Stimulated activated naive CD8-positive, alpha-beta T cell treated with anti-CD3 and anti-CD28 coated beads, Interleukin-15, amount 100 ng/mL, for 72 hours (primary cell): ENCODE data around the gene LRIG2.
"Not testable (repeated sequence)": the region's sequence is repeated elsewhere in the genome, so short reads cannot be mapped to it uniquely, and the experiment has no call there.

Experiments used
- ATAC-seq: fragments of 150-1000 bp; cut with Tn5 transposase; 2 replicates; pipeline ENCODE4 v1.10.0; 2021; ENCODE audit warnings: mild to moderate bottlenecking, moderate library complexity
- DNase-seq, 2 donors: peaks; one replicate each; pipeline ENCODE4 v3.0.0; 2021 to 2022
- H3K27ac Mint-ChIP-seq, 2 donors: one replicate each; pipeline ENCODE4 v1.8.0; 2022; ENCODE audit warnings: mild to moderate bottlenecking in 2 of 2, mixed read lengths in 2 of 2, moderate library complexity in 2 of 2
- H3K27me3 Mint-ChIP-seq: one replicate; pipeline ENCODE4 v1.8.0; 2022; ENCODE audit warnings: mixed read lengths
- H3K4me1 Mint-ChIP-seq: one replicate; pipeline ENCODE4 v1.8.0; 2022; ENCODE audit warnings: mild to moderate bottlenecking, mixed read lengths
- H3K4me3 Mint-ChIP-seq, 2 donors: one replicate each; pipeline ENCODE4 v1.8.0; 2022; ENCODE audit warnings: mild to moderate bottlenecking in 2 of 2, mixed read lengths in 2 of 2, moderate library complexity in 1 of 2
- H3K9me3 Mint-ChIP-seq, 2 donors: one replicate each; pipeline ENCODE4 v1.8.0; 2022; ENCODE audit warnings: mixed read lengths in 2 of 2

LRIG2 gene, protein sequence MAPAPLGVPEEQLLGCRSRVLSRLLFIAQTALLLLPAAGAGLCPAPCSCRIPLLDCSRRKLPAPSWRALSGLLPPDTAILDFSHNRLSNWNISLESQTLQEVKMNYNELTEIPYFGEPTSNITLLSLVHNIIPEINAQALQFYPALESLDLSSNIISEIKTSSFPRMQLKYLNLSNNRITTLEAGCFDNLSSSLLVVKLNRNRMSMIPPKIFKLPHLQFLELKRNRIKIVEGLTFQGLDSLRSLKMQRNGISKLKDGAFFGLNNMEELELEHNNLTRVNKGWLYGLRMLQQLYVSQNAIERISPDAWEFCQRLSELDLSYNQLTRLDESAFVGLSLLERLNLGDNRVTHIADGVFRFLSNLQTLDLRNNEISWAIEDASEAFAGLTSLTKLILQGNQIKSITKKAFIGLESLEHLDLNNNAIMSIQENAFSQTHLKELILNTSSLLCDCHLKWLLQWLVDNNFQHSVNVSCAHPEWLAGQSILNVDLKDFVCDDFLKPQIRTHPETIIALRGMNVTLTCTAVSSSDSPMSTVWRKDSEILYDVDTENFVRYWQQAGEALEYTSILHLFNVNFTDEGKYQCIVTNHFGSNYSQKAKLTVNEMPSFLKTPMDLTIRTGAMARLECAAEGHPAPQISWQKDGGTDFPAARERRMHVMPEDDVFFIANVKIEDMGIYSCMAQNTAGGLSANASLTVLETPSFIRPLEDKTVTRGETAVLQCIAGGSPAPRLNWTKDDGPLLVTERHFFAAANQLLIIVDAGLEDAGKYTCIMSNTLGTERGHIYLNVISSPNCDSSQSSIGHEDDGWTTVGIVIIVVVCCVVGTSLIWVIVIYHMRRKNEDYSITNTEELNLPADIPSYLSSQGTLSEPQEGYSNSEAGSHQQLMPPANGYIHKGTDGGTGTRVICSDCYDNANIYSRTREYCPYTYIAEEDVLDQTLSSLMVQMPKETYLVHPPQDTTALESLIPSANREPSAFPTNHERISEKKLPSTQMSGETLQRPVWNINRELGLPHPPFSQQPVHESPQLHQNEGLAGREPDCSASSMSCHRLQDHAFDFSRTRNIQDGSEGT

DNA sequence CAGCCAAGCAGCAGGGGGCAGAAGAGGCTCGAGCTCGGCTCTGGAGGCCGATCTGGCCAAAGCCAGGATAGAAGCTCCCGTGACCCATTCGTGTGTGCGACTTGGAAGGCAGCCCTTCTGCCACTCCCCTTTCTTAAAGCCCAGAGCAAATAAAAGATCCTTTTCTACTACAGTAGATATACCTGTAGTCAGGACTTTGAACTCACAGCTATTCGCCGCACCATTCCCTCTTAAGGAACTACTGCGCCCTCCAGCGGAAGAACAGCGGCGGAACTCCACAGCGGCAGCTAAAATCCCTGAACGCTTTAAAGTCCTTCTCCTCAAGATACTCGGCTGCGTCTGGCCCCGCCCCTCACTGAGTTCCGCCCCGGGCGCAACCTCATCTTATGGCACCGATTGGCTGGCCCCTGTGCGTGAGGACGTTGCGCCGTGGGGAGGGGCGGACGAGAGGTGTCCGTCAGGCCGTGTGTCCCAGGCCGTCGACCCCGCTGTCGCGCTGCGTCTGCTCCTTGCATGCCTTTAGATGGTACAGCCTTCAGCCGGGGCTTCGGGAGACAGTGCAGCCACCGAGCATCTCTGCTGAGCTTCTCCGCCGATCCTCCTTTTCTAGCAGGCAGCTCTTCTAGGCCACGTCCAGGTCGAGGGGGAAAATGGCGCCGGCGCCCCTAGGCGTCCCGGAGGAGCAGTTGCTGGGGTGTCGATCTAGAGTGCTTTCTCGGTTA, at the start of gene LRIG2:
Gene LRIG2 (plus strand): TSS at position 442 of the 722 bp plus-strand sequence. CDS start 209 bp downstream, at position 651.
- H3K4me1 Mint-ChIP-seq: peaks cover 35% of the 10 kb centered on the region
- H3K9me3 Mint-ChIP-seq: no peaks in the 10 kb centered on the region
- peak within 1 kb of the TSS; percentile 98 to 100 for H3K4me3 Mint-ChIP-seq
- peak within 1 kb of the TSS; percentile 97 to 99 for H3K27ac Mint-ChIP-seq
- no peaks in the 10 kb centered on the region for H3K27me3 Mint-ChIP-seq
- peak; percentile 96 to 98 for DNase-seq
- peak; percentile 98 for ATAC-seq

DNA sequence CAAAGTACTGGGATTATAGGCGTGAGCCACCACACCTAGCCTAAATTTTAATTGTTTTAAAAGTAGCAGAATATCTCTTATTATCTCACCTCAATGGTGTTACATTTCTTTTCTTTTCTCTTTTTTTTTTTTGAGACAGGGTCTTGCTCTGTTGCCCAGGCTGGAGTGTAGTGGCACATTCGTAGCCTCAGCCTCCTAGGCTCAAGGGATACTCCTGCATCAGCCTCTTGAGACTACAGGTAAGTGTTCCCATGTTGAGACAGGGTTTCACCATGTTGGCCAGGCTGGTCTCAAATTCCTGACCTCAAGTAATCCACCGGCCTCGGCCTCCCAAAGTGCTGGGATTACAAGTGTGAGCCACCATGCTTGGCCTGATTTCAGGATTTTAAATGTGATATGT, 49.7 kb upstream of the LRIG2 start:
- DNase-seq, H3K27ac Mint-ChIP-seq, H3K27me3 Mint-ChIP-seq, H3K4me3 Mint-ChIP-seq, H3K4me1 Mint-ChIP-seq, H3K9me3 Mint-ChIP-seq, ATAC-seq: not testable (repeated sequence)

DNA sequence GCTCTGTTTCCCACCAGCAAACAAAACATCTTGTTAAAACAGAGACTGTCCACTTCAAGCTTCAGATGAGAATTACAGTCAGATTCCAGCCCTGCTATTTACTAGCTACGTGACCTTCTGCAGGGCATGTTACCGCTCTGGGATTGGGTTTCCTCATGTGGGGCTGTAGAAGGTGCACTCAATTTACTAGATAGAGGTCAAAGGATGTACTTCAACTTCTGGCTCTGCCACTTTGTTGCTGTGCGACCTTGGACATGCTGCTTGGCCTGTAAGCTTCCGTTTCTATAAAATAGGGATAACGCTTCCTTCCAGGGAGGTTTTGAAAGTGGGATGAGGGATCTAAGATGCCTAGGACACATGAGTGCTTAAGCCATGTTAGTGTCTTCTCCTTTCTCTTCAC, 46.0 kb upstream of the LRIG2 start:
- H3K9me3 Mint-ChIP-seq: no peaks in the 10 kb centered on the region
- H3K27ac Mint-ChIP-seq: no peak overlapping the region
- H3K27me3 Mint-ChIP-seq: no peaks in the 10 kb centered on the region
- peaks cover 8% of the 10 kb centered on the region for H3K4me1 Mint-ChIP-seq
- no peak overlapping the region for H3K4me3 Mint-ChIP-seq
- no peak for ATAC-seq
- no peak for DNase-seq

DNA sequence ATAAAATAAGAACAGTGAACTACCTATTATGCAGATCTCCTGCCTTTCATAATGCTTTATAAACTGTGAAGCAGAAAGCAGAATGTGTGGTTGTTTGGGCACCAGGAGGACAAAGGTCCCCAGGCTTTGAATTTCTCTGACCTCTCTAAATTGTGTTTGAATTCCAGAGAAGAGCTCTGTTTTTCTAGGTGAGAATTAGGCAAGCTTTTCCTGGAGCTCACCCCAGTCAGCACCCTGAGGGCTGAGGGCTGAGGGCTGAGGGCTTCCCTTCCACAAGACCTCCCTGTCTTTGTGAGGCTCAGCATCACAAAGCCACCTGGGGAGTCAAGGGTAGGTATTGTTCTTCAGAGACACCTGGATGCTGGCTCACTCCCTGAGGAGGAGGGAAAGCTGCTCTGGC, 45.5 kb upstream of the LRIG2 start:
- DNase-seq (no peak), ATAC-seq (no peak)
- Mint-ChIP-seq H3K27me3 (no peaks in the 10 kb centered on the region), H3K9me3 (no peaks in the 10 kb centered on the region), H3K4me1 (peaks cover 8% of the 10 kb centered on the region), H3K27ac (peak overlapping the region; percentile 29 to 46), H3K4me3 (no peak overlapping the region)

DNA sequence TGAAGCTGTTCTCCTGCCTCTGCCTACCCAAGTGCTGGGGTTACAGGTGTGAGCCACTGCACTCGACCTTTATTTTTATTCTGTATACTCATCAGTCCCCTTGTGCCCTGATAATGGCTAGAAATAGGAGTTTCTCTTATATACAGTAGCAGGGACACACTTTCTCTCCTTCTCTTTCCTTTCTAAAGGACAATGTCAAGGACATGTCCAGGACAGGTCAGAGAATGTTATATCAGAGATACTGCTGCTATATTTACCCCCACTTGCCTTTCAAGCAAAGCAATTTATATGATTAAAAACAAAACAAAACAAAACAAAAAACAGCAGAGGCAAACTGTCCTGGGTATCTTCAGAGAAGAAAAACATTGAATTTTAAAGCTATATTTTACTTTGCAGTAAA, 43.2 kb upstream of the LRIG2 start:
- ATAC-seq (no peak), DNase-seq (no peak)
- no peaks in the 10 kb centered on the region for H3K9me3 Mint-ChIP-seq
- peaks cover 8% of the 10 kb centered on the region for H3K4me1 Mint-ChIP-seq
- no peak overlapping the region for H3K27ac Mint-ChIP-seq
- no peaks in the 10 kb centered on the region for H3K27me3 Mint-ChIP-seq
- H3K4me3 Mint-ChIP-seq: no peak overlapping the region

DNA sequence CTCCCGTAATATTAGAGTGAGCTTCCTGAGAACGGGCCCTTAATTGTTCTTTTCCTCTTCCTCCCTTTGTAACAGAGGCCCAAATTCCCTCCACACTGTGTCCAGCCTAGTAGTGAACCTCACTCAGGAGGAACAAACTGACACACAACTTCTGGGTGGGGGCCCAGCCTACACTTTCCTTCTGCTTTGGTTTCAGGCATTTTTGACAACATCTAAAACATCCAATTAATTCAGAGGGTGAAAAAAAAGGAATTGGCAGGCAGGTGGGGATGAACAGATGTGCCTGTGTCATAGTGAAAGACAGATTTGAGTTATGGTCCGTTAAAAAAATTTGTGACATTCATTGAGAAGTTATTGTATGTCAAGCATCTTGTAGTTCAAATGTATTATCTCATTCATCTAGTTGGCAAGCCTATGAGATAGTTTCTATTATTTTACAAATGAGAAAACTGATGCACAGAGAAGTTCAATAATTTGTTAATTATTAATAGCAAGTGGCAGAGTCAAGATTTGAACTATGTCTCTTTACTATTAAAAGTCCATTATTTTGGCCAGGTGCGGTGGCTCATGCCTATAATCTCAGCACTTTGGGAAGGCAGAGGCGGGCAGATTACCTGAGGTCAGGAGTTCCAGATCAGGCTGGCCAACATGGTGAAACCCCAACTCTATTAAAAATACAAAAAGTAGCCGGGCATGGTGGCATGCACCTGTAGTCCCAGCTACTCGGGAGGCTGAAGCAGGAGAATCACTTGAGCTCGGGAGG, 41.6 kb upstream of the LRIG2 start:
- no peak overlapping the region for H3K4me3 Mint-ChIP-seq
- DNase-seq: no peak
- H3K27me3 Mint-ChIP-seq: no peaks in the 10 kb centered on the region
- ATAC-seq: no peak
- H3K27ac Mint-ChIP-seq: no peak overlapping the region
- H3K9me3 Mint-ChIP-seq: no peaks in the 10 kb centered on the region
- H3K4me1 Mint-ChIP-seq: peaks cover 8% of the 10 kb centered on the region

DNA sequence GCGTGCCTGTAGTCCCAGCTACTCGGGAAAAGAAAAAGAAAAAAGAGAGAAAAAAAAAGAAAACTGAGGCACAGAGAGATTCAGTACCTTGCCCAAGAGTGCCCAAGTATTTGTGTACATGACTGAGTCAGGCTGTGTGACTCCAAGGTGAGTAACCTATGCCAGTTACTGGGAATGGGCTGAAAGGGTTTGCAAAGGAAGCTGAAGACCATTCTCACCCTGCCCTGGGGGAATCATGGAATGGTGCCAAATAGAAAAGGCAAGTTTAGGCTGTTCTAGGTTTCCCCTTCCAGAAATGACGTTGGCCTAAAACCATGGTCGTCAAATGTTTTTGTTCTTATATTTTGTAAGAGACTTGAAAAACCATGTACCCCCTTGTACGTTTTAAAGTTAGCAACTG, 37.9 kb upstream of the LRIG2 start:
- Mint-ChIP-seq H3K4me3 (no peak overlapping the region), H3K27me3 (no peaks in the 10 kb centered on the region), H3K4me1 (peaks cover 8% of the 10 kb centered on the region), H3K27ac (no peak overlapping the region), H3K9me3 (no peaks in the 10 kb centered on the region)
- ATAC-seq: no peak
- DNase-seq: no peak

DNA sequence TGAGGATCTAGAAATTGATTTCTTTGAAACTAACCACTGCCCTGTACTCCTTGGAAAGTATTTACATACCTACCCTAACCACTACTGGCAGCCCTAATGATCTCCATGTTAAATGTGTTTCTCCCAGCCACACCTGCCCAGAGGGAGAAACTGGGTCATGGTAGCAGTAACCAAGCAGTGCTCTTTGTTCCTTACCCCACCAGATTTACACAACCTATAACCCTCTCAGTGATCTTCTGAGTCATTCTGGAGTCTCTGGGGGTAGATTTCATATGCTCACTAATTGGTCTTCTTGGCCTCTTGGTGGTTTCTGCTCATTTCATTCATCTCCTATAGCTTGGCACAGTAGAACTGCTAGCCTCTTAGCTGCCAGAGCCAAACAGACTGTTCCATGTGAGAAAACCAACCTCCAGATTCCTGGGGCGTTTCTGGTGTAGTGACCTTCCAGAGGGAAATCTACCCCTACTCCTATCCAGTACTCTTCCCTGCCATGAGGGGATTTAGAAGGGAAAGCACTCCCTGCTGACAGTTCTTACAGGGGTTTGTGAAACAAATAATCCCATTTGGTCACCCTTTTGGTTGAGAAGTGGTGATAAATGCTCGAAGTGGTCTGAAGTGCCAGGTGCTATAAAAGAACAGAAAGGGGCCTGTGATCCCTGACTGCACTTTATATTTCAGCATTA, 36.2 kb upstream of the LRIG2 start:
- DNase-seq: no peak
- no peak overlapping the region for H3K4me3 Mint-ChIP-seq
- peaks cover 5% of the 10 kb centered on the region for H3K4me1 Mint-ChIP-seq
- no peak overlapping the region for H3K27ac Mint-ChIP-seq
- peak; percentile 76 for ATAC-seq
- H3K9me3 Mint-ChIP-seq: no peaks in the 10 kb centered on the region
- H3K27me3 Mint-ChIP-seq: no peaks in the 10 kb centered on the region

DNA sequence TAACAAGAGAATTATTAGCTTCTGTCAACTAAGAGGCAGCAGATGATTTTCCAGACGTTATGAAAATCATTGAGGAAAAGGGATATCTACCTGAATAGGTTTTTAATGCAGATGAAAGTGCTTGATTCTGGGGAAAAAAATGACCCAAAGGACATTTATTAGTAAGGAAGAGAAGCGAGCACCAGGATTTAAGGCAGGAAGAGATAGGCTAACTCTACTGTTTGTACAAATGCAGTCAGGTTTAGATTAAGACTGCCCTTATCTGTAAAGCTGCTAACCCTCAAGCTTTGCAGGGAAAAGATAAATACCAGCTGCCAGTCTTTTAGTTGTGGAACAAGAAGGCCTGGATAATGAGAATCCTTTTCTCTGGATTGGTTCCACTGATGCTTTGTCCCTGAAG, 33.0 kb upstream of the LRIG2 start:
- Mint-ChIP-seq H3K27ac (no peak overlapping the region), H3K9me3 (no peaks in the 10 kb centered on the region), H3K27me3 (no peaks in the 10 kb centered on the region), H3K4me1 (peaks cover 32% of the 10 kb centered on the region), H3K4me3 (no peak overlapping the region)
- ATAC-seq (no peak), DNase-seq (no peak)

DNA sequence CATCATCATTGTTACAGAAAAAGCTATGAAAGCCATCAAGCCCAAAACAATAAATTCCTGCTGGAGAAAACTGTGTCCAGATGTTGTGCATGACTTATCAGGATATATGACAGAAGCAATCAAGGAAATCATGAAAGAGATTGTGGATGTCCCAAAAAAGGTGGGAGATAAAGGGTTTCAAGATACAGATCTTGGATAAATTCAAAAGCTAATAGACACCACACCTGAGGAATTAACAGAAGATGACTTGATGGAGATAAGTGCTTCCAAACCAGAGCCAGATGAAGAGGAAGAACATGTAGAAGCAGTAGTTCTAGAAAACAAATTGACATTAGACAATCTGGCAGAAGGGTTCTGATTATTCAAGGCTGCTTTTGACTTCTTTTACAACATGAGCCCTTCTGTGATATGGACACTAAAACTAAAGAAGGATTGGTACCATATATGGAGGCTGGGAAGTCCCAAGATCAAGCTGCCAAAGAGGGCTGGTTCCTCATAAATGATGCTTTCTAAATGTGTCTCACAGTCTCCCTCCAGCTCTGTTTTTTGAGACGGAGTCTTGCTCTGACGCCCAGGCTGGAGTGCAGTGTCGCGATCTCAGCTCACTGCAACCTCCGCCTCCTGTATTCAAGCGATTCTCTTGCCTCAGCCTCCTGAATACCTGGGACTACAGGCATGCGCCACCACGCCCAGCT, 32.1 kb upstream of the LRIG2 start:
- Mint-ChIP-seq H3K27ac (no peak overlapping the region), H3K9me3 (no peaks in the 10 kb centered on the region), H3K4me1 (peaks cover 40% of the 10 kb centered on the region), H3K4me3 (no peak overlapping the region), H3K27me3 (no peaks in the 10 kb centered on the region)
- DNase-seq (no peak), ATAC-seq (no peak)

DNA sequence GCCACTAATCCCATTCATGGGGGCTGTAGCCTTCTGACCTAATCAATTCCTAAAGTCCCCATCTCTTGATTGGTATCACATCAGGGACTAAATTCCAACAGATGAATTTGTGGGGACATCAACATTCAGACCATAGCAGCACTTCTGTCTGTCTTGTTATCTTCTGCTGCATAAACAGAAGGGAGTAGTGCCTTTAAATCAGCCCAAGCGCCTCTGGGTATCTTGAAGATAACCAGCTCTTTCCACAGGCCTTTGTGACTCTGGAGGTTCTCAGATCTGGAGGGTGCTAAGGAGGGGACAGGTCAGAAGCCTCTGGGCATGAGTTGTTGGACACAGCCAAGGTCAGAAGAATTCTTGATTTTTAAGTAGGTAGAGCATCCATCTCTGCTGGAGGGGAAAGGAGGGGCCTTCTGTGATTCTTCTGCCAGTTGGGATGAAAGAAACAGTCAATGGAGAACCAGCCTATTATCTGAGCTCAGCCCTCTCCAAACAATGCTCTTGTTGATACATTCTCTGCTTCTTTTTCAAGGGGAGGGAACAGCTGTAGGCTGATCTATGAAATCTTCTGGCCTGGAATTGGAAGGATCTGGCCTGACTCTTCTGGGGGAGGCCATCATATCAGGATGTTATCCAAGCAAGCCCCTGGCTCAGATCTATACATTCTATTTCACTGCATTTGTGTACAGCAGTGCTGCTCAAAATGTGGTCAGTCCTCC, 31.3 kb upstream of the LRIG2 start:
- H3K9me3 Mint-ChIP-seq: no peaks in the 10 kb centered on the region
- ATAC-seq (peak; percentile 49), DNase-seq (no peak)
- no peaks in the 10 kb centered on the region for H3K27me3 Mint-ChIP-seq
- H3K4me3 Mint-ChIP-seq: no peak overlapping the region
- H3K27ac Mint-ChIP-seq: peak overlapping the region in 1 of 2 donors; percentile 61
- peaks cover 45% of the 10 kb centered on the region for H3K4me1 Mint-ChIP-seq

DNA sequence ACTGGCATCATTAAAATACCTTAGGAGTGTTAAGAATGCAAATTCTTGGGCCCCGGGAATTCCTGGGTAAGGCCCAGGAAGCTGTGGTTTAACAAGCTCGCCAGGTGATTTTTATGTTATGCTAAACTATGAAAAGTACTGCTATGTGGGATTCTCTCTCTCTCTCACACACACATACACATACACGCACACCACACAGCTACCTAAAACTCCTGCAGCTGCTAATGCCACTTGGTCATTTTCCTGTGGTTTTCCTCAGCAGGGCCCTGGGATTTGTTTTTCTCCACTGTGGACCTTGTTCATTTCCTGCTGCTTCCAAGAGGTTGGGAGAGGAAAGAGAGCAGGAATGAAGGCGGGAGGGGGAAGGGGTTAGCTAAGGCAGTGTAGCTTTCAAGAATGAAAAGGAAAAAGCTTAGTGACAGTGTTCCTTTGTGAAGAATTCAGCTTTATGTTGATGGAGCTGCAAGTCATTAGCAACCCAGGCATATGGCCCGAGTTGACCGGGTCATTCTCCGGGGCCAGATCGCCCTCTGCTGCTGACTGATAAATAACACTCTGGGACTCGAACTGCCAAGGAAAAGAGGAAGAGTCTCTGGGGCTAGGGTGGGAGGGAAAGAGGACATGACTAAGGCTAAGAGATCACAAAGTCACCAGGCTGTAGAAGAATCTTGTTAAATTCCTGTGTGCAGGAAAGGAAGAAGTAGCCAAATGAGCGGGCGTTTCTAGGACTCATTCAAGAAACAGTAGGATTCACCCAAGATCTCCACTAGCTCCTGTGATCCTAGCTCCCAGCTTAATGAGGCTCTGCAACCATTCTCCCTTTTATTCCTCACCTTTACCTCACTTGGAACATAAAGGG, 30.5 kb upstream of the LRIG2 start:
- no peaks in the 10 kb centered on the region for H3K9me3 Mint-ChIP-seq
- H3K4me1 Mint-ChIP-seq: peaks cover 52% of the 10 kb centered on the region
- peak; percentile 15 to 45 for DNase-seq
- peak; percentile 60 for ATAC-seq
- no peaks in the 10 kb centered on the region for H3K27me3 Mint-ChIP-seq
- peak overlapping the region in 1 of 2 donors; percentile 54 for H3K27ac Mint-ChIP-seq
- H3K4me3 Mint-ChIP-seq: peak overlapping the region; percentile 34 to 41

DNA sequence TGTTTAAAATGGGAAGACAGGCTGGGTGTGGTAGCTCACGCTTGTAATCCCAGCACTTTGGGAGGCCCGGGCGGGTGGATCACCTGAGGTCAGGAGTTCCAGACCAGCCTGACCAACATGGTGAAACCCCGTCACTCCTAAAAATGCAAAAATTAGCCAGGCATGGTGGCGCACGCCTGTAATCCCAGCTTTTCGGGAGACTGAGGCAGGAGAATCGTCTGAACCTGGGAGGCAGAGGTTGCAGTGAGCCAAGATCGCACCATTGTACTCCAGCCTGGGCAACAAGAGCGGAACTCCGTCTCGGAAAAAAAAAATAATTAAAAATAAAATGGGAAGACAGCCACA, 29.9 kb upstream of the LRIG2 start:
- not testable (repeated sequence) for H3K27me3 Mint-ChIP-seq, DNase-seq, H3K9me3 Mint-ChIP-seq, ATAC-seq, H3K27ac Mint-ChIP-seq, H3K4me3 Mint-ChIP-seq
- peaks cover 56% of the 10 kb centered on the region for H3K4me1 Mint-ChIP-seq
